ENCODE results near the gene NRAS.

DNA sequence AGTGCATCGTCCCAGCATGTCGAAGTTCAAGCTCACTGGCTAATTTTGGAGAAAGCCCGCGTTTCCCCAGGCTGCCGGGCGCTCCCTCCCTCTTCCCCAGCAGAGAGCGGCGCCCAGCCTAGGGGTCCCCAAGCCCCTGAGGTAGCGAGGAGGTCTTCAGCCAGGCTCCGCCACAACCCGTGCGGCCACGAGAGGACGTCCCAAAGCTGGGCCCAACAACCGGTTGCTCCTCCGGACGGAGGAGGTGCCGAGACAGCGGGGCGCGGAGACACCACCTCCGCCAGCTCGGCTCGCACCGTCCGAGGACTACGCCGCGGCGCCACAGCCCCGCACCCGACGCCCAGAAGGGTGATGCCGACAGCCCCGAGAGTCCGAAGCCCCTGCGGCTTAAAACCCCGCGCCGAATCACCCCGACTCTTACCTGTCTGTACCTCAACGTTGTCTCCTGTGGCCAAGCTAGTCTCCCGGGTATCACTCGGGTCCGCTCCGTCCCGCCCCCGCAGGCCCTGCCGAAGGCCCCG, 46.9 kb downstream of the NRAS start, which contains the start of gene DENND2C:
- TF ChIP-seq, protein P1, sequence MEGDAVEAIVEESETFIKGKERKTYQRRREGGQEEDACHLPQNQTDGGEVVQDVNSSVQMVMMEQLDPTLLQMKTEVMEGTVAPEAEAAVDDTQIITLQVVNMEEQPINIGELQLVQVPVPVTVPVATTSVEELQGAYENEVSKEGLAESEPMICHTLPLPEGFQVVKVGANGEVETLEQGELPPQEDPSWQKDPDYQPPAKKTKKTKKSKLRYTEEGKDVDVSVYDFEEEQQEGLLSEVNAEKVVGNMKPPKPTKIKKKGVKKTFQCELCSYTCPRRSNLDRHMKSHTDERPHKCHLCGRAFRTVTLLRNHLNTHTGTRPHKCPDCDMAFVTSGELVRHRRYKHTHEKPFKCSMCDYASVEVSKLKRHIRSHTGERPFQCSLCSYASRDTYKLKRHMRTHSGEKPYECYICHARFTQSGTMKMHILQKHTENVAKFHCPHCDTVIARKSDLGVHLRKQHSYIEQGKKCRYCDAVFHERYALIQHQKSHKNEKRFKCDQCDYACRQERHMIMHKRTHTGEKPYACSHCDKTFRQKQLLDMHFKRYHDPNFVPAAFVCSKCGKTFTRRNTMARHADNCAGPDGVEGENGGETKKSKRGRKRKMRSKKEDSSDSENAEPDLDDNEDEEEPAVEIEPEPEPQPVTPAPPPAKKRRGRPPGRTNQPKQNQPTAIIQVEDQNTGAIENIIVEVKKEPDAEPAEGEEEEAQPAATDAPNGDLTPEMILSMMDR (IDR thresholded peaks at IDR 0.05): no peak
- no peak for TF ChIP-seq POLR2AphosphoS5 (IDR thresholded peaks at IDR 0.05; ENCODE audit: insufficient read depth in 1 of 2, low read depth in 1 of 2)
